ENCODE measurements around the gene NTRK3. TPM values are rescaled to one million over a fixed set of nuclear protein-coding genes. Genes with fewer than 3 reads are reported as not detected.

The NTRK3 gene
- polyA plus RNA-seq, 1 donor from 2014 or later, result 42.7 TPM

DNA sequence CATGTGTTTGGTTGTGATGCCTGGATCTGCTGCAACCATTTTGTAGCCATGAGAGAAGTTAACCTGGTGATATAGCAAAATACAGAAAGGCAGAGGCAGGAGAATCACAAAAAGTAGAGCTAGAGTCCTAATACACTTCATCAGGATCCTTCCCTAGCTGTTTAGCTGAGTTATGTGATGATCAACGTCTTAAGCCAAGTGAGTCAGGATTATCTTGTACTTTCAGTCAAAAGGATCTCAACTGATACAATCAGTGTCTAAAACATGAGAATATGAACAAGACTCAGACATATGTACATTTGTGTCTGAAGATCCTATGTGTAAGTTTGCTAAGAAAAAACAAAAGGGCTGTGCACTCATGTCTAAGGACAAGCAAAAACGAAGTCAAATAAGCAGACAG, 236.9 kb downstream of the NTRK3 start:
- H3K36me3 ChIP-seq (ENCODE audit: insufficient read depth, low read length), result no peaks in the 10 kb centered on the region
- H3K4me2 ChIP-seq (ENCODE audit: low read length), result no peak overlapping the region
- H3K27me3 ChIP-seq (ENCODE audit: insufficient read depth, low read depth, low read length), result no peaks in the 10 kb centered on the region
- H3K9ac ChIP-seq (ENCODE audit: low read length), result no peak overlapping the region
- no peak overlapping the region for H3K4me3 ChIP-seq (ENCODE audit: low read length)
- H3K9me3 ChIP-seq (ENCODE audit: low read length), result no peaks in the 10 kb centered on the region
- H3K79me2 ChIP-seq (replicated peaks; ENCODE audit: insufficient read depth, low read length), result no peaks in the 10 kb centered on the region
- H4K20me1 ChIP-seq (ENCODE audit: insufficient read depth), result no peaks in the 10 kb centered on the region
- H3K9me2 ChIP-seq (ENCODE audit: insufficient read depth, low read length), result no peaks in the 10 kb centered on the region
- TF ChIP-seq, protein P1, sequence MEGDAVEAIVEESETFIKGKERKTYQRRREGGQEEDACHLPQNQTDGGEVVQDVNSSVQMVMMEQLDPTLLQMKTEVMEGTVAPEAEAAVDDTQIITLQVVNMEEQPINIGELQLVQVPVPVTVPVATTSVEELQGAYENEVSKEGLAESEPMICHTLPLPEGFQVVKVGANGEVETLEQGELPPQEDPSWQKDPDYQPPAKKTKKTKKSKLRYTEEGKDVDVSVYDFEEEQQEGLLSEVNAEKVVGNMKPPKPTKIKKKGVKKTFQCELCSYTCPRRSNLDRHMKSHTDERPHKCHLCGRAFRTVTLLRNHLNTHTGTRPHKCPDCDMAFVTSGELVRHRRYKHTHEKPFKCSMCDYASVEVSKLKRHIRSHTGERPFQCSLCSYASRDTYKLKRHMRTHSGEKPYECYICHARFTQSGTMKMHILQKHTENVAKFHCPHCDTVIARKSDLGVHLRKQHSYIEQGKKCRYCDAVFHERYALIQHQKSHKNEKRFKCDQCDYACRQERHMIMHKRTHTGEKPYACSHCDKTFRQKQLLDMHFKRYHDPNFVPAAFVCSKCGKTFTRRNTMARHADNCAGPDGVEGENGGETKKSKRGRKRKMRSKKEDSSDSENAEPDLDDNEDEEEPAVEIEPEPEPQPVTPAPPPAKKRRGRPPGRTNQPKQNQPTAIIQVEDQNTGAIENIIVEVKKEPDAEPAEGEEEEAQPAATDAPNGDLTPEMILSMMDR (IDR thresholded peaks at IDR 0.05; ENCODE audit: poor library complexity, severe bottlenecking), result no peak
- no peak for TF ChIP-seq SMC3 (conservative IDR thresholded peaks at IDR 0.05; ENCODE audit: poor library complexity)
- H3K27ac ChIP-seq (ENCODE audit: low read length), result no peak overlapping the region
- H2AFZ ChIP-seq (ENCODE audit: low read depth, low read length), result no peak overlapping the region
- no peaks in the 10 kb centered on the region for H3F3A ChIP-seq (ENCODE audit: insufficient read depth, low read length, poor library complexity, severe bottlenecking)

DNA sequence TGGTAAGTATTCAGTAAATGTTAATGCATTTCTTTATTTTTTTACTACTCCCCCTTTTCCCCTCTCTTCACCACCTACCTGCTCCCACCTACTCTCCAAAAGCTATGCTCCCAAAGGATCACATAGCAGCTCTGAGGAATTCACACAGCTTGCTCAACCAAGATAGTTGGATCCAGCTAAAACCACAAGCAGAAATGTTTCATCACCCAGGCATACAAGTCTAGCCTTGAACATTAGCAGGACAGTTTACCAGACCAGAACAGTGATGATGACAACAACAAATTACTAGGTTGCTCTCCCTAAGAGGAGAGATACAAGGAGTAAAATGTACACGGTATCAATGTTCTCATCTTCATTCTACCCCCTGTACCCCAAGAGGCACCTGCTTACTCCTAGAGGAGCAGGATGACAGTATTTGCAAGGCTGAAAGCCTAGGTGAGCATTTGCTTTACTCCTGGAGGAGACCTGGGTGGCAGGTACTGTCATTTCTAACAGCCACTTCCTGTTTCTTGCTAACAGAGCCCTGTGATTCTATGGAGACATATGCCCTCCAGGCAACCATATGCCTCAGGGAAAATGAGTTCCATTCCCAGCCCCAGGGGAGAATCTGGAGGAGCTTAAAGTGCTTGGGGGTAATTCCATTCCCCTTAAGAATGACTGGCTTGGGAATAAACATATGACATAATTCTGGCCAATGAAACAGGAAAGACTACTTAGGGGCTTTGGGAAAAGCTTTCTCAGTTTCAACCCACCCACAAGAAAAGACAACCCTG, 237.5 kb downstream of the NTRK3 start:
- H4K20me1 ChIP-seq (ENCODE audit: insufficient read depth), result no peaks in the 10 kb centered on the region
- H3K9me2 ChIP-seq (ENCODE audit: insufficient read depth, low read length), result no peaks in the 10 kb centered on the region
- H3K9me3 ChIP-seq (ENCODE audit: low read length), result no peaks in the 10 kb centered on the region
- TF ChIP-seq, protein P1 (IDR thresholded peaks at IDR 0.05; ENCODE audit: poor library complexity, severe bottlenecking), result no peak
- TF ChIP-seq SMC3 (conservative IDR thresholded peaks at IDR 0.05; ENCODE audit: poor library complexity) (no peak), MXI1 (conservative IDR thresholded peaks at IDR 0.05; ENCODE audit: poor library complexity, severe bottlenecking) (no peak), EP300 (conservative IDR thresholded peaks at IDR 0.05; ENCODE audit: poor library complexity, severe bottlenecking) (no peak), TAF1 (IDR thresholded peaks at IDR 0.05; ENCODE audit: low read depth) (no peak)
- TF ChIP-seq, protein P2, sequence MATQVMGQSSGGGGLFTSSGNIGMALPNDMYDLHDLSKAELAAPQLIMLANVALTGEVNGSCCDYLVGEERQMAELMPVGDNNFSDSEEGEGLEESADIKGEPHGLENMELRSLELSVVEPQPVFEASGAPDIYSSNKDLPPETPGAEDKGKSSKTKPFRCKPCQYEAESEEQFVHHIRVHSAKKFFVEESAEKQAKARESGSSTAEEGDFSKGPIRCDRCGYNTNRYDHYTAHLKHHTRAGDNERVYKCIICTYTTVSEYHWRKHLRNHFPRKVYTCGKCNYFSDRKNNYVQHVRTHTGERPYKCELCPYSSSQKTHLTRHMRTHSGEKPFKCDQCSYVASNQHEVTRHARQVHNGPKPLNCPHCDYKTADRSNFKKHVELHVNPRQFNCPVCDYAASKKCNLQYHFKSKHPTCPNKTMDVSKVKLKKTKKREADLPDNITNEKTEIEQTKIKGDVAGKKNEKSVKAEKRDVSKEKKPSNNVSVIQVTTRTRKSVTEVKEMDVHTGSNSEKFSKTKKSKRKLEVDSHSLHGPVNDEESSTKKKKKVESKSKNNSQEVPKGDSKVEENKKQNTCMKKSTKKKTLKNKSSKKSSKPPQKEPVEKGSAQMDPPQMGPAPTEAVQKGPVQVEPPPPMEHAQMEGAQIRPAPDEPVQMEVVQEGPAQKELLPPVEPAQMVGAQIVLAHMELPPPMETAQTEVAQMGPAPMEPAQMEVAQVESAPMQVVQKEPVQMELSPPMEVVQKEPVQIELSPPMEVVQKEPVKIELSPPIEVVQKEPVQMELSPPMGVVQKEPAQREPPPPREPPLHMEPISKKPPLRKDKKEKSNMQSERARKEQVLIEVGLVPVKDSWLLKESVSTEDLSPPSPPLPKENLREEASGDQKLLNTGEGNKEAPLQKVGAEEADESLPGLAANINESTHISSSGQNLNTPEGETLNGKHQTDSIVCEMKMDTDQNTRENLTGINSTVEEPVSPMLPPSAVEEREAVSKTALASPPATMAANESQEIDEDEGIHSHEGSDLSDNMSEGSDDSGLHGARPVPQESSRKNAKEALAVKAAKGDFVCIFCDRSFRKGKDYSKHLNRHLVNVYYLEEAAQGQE (IDR thresholded peaks at IDR 0.05; ENCODE audit: borderline replicate concordance), result no peak
- no peaks in the 10 kb centered on the region for H3K27me3 ChIP-seq (ENCODE audit: insufficient read depth, low read depth, low read length)
- H3K9ac ChIP-seq (ENCODE audit: low read length), result no peak overlapping the region
- H2AFZ ChIP-seq (ENCODE audit: low read depth, low read length), result no peak overlapping the region
- H3F3A ChIP-seq (ENCODE audit: insufficient read depth, low read length, poor library complexity, severe bottlenecking), result no peaks in the 10 kb centered on the region
- H3K4me3 ChIP-seq (ENCODE audit: low read length), result no peak overlapping the region
- H3K27ac ChIP-seq (ENCODE audit: low read length), result no peak overlapping the region
- H3K36me3 ChIP-seq (ENCODE audit: insufficient read depth, low read length), result no peaks in the 10 kb centered on the region
- no peak overlapping the region for H3K4me2 ChIP-seq (ENCODE audit: low read length)
- no peaks in the 10 kb centered on the region for H3K79me2 ChIP-seq (replicated peaks; ENCODE audit: insufficient read depth, low read length)

Data from neural cell (in vitro differentiated cells).